Heart left ventricle (tissue), 13 donors: Measurements from ENCODE around the gene TPRG1.

Source experiments
- POLR2A ChIP-seq, 2 donors: fragments of 450-650 bp; IDR thresholded peaks; one replicate each; pipeline ENCODE4 v1.6.1; 2017; ENCODE audit warnings: antibody characterized with exemption in 2 of 2, mild to moderate bottlenecking in 2 of 2, moderate library complexity in 2 of 2
- TF ChIP-seq, protein P1 (sequence below), 12 donors: fragments of 200-600 bp; sonication (generic) in 4 of 12; IDR thresholded peaks; one replicate each; pipeline versions ENCODE4 v1.5.0 to v1.8.0; 2018 to 2022; ENCODE audit warnings: antibody characterized with exemption in 12 of 12, mild to moderate bottlenecking in 5 of 12
- donor health status: ischemic (EF 13 %, LVEDD 7.1; RV severe dilation, severe dysfunction).
- donor health status: DM: no; HTN: yes; CAD: no.
- donor health status: DM: no; HTN: no; CAD: no.
- donor health status: ischemic (EF 25% LVEDD 6.9; RV normal size, moderate dysfunction).
- donor health status: ischemic (EF 25% LVEDD 5.7; RV mildly dilated, moderate dysfunction).
- donor health status: ischemic (EF 35%, LVEDD 5.7; RV mildly dilated, moderate dysfunction).
- donor health status: nonischemic (EF 11% LVEDD 7.7; RV severe dilation, severe dysfunction).
- donor health status: DM: yes; HTN: yes; CAD: no.
- donor health status: PGD.
- donor health status: ischemic (EF 29% LVEDD 5.4; RV normal size, mild dysfunction).
- donor health status: nonischemic (EF 23%, LVEDD 6.1; RV moderate dilation, normal function).

DNA sequence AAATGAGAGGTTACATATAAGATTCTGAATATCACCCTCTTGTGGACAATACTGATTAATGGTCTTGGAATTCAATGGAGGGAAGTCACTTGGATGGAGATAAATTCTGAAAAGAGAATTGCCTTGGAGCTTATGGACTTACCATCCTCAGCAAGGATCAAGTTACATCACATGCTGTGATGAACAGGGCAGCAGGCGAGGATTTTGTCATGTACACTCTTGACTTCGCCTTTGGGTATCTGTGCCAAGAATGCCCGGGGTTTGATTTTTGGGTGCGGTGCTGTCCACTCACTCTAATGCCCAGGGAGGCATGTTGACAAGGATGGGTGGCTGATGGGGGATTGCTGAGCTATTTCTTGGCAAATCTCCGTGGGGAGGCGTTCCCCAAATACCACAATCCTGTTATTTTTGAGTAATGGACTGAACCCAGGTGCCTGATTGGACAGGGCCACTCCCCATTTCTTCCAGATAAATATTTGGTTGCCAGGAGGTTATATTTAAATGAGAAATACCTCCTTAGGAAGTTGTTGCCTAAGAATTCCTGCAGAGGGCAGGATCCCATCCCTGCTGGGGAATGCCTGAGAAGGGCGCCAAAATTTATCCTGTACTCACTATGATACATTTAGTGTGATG is 96.3 kb downstream of the TPRG1 start:
- TF ChIP-seq, protein P1, sequence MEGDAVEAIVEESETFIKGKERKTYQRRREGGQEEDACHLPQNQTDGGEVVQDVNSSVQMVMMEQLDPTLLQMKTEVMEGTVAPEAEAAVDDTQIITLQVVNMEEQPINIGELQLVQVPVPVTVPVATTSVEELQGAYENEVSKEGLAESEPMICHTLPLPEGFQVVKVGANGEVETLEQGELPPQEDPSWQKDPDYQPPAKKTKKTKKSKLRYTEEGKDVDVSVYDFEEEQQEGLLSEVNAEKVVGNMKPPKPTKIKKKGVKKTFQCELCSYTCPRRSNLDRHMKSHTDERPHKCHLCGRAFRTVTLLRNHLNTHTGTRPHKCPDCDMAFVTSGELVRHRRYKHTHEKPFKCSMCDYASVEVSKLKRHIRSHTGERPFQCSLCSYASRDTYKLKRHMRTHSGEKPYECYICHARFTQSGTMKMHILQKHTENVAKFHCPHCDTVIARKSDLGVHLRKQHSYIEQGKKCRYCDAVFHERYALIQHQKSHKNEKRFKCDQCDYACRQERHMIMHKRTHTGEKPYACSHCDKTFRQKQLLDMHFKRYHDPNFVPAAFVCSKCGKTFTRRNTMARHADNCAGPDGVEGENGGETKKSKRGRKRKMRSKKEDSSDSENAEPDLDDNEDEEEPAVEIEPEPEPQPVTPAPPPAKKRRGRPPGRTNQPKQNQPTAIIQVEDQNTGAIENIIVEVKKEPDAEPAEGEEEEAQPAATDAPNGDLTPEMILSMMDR (IDR thresholded peaks at IDR 0.05), result peak in 2 of 12 donors; percentile 18 to 23
- no peak for TF ChIP-seq POLR2A (IDR thresholded peaks at IDR 0.05)
